GM12878 (cell line): ENCODE data around the gene ACSF2.

Experiments used
- BCLAF1 ChIP-seq: fragments of 450-650 bp; IDR thresholded peaks from 2 replicates; pipeline ENCODE4 v1.6.1; 2017; ENCODE audit warnings: antibody characterized with exemption, mild to moderate bottlenecking, moderate library complexity
- BHLHE40 ChIP-seq, 2 experiments: fragments of 450-650 bp in 1 of 2; IDR thresholded peaks; 2 replicates each; pipeline ENCODE4 v1.6.1; 2011 to 2017; ENCODE audit warnings: low read depth in 2 of 2, borderline replicate concordance in 1 of 2, improper control_type of control experiment in 1 of 2, low read length in 1 of 2, mild to moderate bottlenecking in 1 of 2
- CEBPZ ChIP-seq: fragments of 150-350 bp; IDR thresholded peaks from 2 replicates; pipeline ENCODE4 v1.6.1; 2016; ENCODE audit warnings: low read depth, low read length
- CTCF ChIP-seq, 3 experiments: IDR thresholded peaks in 2 of 3; conservative IDR thresholded peaks in 1 of 3; 2 replicates each; pipeline ENCODE4 v1.5.1; 2011; ENCODE audit warnings: low read depth in 3 of 3, low read length in 3 of 3, mild to moderate bottlenecking in 3 of 3, control low read depth in 2 of 3, moderate library complexity in 2 of 3, inconsistent platforms in 1 of 3, mixed read lengths in 1 of 3; ENCODE audit not compliant: control insufficient read depth in 2 of 3, insufficient read depth in 1 of 3; ENCODE audit errors: extremely low read depth in 1 of 3
- FOXM1 ChIP-seq: IDR thresholded peaks from 2 replicates; pipeline ENCODE4 v1.6.1; 2012; ENCODE audit warnings: low read depth, mild to moderate bottlenecking, inconsistent platforms, low read length, moderate library complexity
- POLR2A ChIP-seq: IDR thresholded peaks from 2 replicates; pipeline ENCODE4 v1.6.1; 2011; ENCODE audit warnings: low read depth, mild to moderate bottlenecking, low read length
- SPI1 ChIP-seq: IDR thresholded peaks from 2 replicates; pipeline ENCODE4 v1.6.1; 2011; ENCODE audit warnings: low read depth, mild to moderate bottlenecking, low read length, moderate library complexity, borderline replicate concordance; ENCODE audit not compliant: insufficient read depth
- TAF1 ChIP-seq: IDR thresholded peaks from 2 replicates; pipeline ENCODE4 v1.6.1; 2011; ENCODE audit warnings: mild to moderate bottlenecking, low read depth, low read length, borderline replicate concordance

GRCh38 chr17:50482516-50482915 is 56.5 kb downstream of the ACSF2 start:
- no peak for TF ChIP-seq SPI1
- TF ChIP-seq CTCF (IDR thresholded peaks at IDR 0.05 in 2 of 3, conservative IDR thresholded peaks at IDR 0.05 in 1 of 3; ENCODE audit: control insufficient read depth in 2 of 3, extremely low read depth in 1 of 3, insufficient read depth in 1 of 3, low read depth in 3 of 3, low read length in 3 of 3), result peak; percentile 92 to 98 (median 92); a peak in 5 of 6 replicates
- TF ChIP-seq TAF1, result no peak
- TF ChIP-seq BHLHE40 (IDR thresholded peaks at IDR 0.05; ENCODE audit: borderline replicate concordance in 1 of 2, low read depth in 2 of 2, low read length in 1 of 2), result peak; percentile 88
- no peak for TF ChIP-seq BCLAF1
- no peak for TF ChIP-seq CEBPZ
- no peak for TF ChIP-seq FOXM1
- TF ChIP-seq POLR2A, result no peak
